Measurements from ENCODE around the gene PTPN11.
"Not testable (repeated sequence)": the region's sequence is repeated elsewhere in the genome, so short reads cannot be mapped to it uniquely, and the experiment has no call there.

- TF ChIP-seq, protein P1, sequence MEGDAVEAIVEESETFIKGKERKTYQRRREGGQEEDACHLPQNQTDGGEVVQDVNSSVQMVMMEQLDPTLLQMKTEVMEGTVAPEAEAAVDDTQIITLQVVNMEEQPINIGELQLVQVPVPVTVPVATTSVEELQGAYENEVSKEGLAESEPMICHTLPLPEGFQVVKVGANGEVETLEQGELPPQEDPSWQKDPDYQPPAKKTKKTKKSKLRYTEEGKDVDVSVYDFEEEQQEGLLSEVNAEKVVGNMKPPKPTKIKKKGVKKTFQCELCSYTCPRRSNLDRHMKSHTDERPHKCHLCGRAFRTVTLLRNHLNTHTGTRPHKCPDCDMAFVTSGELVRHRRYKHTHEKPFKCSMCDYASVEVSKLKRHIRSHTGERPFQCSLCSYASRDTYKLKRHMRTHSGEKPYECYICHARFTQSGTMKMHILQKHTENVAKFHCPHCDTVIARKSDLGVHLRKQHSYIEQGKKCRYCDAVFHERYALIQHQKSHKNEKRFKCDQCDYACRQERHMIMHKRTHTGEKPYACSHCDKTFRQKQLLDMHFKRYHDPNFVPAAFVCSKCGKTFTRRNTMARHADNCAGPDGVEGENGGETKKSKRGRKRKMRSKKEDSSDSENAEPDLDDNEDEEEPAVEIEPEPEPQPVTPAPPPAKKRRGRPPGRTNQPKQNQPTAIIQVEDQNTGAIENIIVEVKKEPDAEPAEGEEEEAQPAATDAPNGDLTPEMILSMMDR (IDR thresholded peaks at IDR 0.05): not testable (repeated sequence)
- not testable (repeated sequence) for TF ChIP-seq POLR2A (IDR thresholded peaks at IDR 0.05)
These were observed 3.3 kb upstream of the PTPN11 start for GRCh38 chr12:112415457-112415856.

Measured in adrenal gland (tissue), 5 donors.